HL-60 (cell line): ENCODE measurements around the gene CYP21A2.

Experiments
- DNase-seq, 2 experiments: peaks; one replicate each; pipeline ENCODE4 v3.0.0-alpha.2; 2010 to 2020; ENCODE audit warnings: low read depth in 1 of 2, low spot score in 1 of 2
- H3K27ac ChIP-seq: fragments of 250-450 bp; sonication (Bioruptor Pico); replicated peaks from 2 replicates; pipeline ENCODE4 v1.5.1; 2020; ENCODE audit warnings: mild to moderate bottlenecking, moderate library complexity
- H3K27me3 ChIP-seq: fragments of 250-450 bp; sonication (Bioruptor Pico); 2 replicates; pipeline ENCODE4 v1.5.1; 2021; ENCODE audit warnings: mild to moderate bottlenecking, moderate library complexity; ENCODE audit not compliant: insufficient read depth, poor library complexity, severe bottlenecking
- H3K4me3 ChIP-seq: replicated peaks from 2 replicates; pipeline ENCODE4 v1.5.1; 2011; ENCODE audit warnings: mild to moderate bottlenecking, control low read depth, low read length; ENCODE audit not compliant: insufficient read depth
- CTCF ChIP-seq: IDR thresholded peaks from one replicate; pipeline ENCODE4 v1.5.1; 2011; ENCODE audit warnings: low read length, control low read depth, inconsistent platforms; ENCODE audit not compliant: insufficient read depth
- GABPA ChIP-seq: IDR thresholded peaks from 2 replicates; pipeline ENCODE4 v1.6.1; 2012; ENCODE audit warnings: low read depth
- POLR2AphosphoS5 ChIP-seq: IDR thresholded peaks from 2 replicates; pipeline ENCODE4 v1.6.1; 2012; ENCODE audit warnings: low read depth
- REST ChIP-seq: IDR thresholded peaks from 2 replicates; pipeline ENCODE4 v1.6.1; 2012; ENCODE audit warnings: low read depth; ENCODE audit not compliant: insufficient replicate concordance
- SPI1 ChIP-seq: IDR thresholded peaks from 2 replicates; pipeline ENCODE4 v1.6.1; 2012; ENCODE audit warnings: low read depth, mild to moderate bottlenecking, borderline replicate concordance

CYP21A2 gene

GRCh38 chr6:32076321-32076809 lies 38.1 kb downstream of the CYP21A2 start:
- Histone ChIP-seq H3K27ac (no peak overlapping the region), H3K27me3 (peaks cover 7% of the 10 kb centered on the region), H3K4me3 (no peak overlapping the region)
- TF ChIP-seq REST (no peak), GABPA (no peak), POLR2AphosphoS5 (no peak), CTCF (no peak), SPI1 (no peak)
- DNase-seq = peak; percentile 59 to 69

- Histone ChIP-seq H3K27ac (no peak overlapping the region), H3K4me3 (no peak overlapping the region), H3K27me3 (peaks cover 9% of the 10 kb centered on the region)
- DNase-seq = no peak
- TF ChIP-seq SPI1 = no peak
- no peak for TF ChIP-seq GABPA
- no peak for TF ChIP-seq POLR2AphosphoS5
Measured at GRCh38 chr6:32079566-32080290, 41.5 kb downstream of the CYP21A2 start.

- DNase-seq = peak; percentile 35 to 47
- peaks cover 17% of the 10 kb centered on the region for H3K27me3 ChIP-seq
- TF ChIP-seq GABPA = no peak
- no peak for TF ChIP-seq POLR2AphosphoS5
- TF ChIP-seq SPI1 = no peak
- TF ChIP-seq REST = no peak
- H3K4me3 ChIP-seq = no peak overlapping the region
- no peak overlapping the region for H3K27ac ChIP-seq
Measured at GRCh38 chr6:32081168-32081990, 43.2 kb downstream of the CYP21A2 start.

- no peak for DNase-seq
- no peak overlapping the region for H3K4me3 ChIP-seq
- H3K27me3 ChIP-seq = peaks cover 26% of the 10 kb centered on the region
- no peak overlapping the region for H3K27ac ChIP-seq
- TF ChIP-seq REST (no peak), CTCF (no peak), GABPA (no peak), SPI1 (no peak), POLR2AphosphoS5 (no peak)
Measured at GRCh38 chr6:32082478-32082877, 44.3 kb downstream of the CYP21A2 start.
